K562 (cell line): ENCODE data around the gene WWP2. TPM values are rescaled to one million over a fixed set of nuclear protein-coding genes. Genes with fewer than 3 reads are reported as not detected.

Experiments
- ATAC-seq: fragments of 200-7000 bp; cut with Tn5 transposase; 3 replicates; pipeline ENCODE4 v1.9.1; 2020; ENCODE audit warnings: moderate library complexity
- BruUV-seq: library from RNA; stranded (reverse); fragments of 400-500 nt; replicated peaks from 2 replicates; lab custom pipeline; 2021; lab: Mats Ljungman, UMichigan
- CTCF ChIA-PET: fragments of 300-600 bp; formaldehyde crosslinking; extraction: SDS; loops from one replicate; lab custom pipeline; 2021; ENCODE audit warnings: low intra/inter-chr PET ratio; lab: Yijun Ruan, JAX
- POLR2A ChIA-PET: fragments of 300-600, 350-650 bp; sonication (Branson Sonifier 250); formaldehyde crosslinking; extraction: SDS; loops from one replicate; lab custom pipeline; 2021; ENCODE audit warnings: antibody characterized with exemption, inconsistent platforms; lab: Yijun Ruan, JAX
- DNase-seq, 4 experiments: peaks; one replicate each; pipeline versions ENCODE4 v3.0.0 to v3.0.0-alpha.2; 2011 to 2018; ENCODE audit warnings: low spot score in 3 of 4, mixed read lengths in 3 of 4; ENCODE audit errors: extremely low read depth in 1 of 4
- FAIRE-seq: peaks from 2 replicates; lab custom pipeline; 2011; peaks lifted over from hg19 to GRCh38; lab: Jason Lieb, UNC
- H2AFZ ChIP-seq: 2 replicates; pipeline ENCODE4 v1.6.0; 2011; ENCODE audit warnings: low read depth, low read length, control low read depth, inconsistent platforms
- H3K27ac ChIP-seq: fragments of 200-600 bp; 3 replicates; pipeline ENCODE4 v1.8.0; 2011; ENCODE audit warnings: low read depth, mild to moderate bottlenecking, control low read depth, inconsistent platforms, low read length, moderate library complexity, mixed read lengths; ENCODE audit errors: extremely low read depth
- H3K27me3 ChIP-seq, 2 experiments: fragments of 300-600 bp in 1 of 2; 2 replicates in 1 of 2; 3 replicates in 1 of 2; pipeline versions ENCODE4 v1.6.0 to v1.8.0; 2011; ENCODE audit warnings: inconsistent platforms in 2 of 2, low read length in 2 of 2, mild to moderate bottlenecking in 1 of 2, mixed read lengths in 1 of 2, moderate library complexity in 1 of 2; ENCODE audit not compliant: control insufficient read depth in 2 of 2, insufficient read depth in 2 of 2
- H3K36me3 ChIP-seq: fragments of 300-600 bp; 3 replicates; pipeline ENCODE4 v1.8.0; 2011; ENCODE audit warnings: mild to moderate bottlenecking, low read length, inconsistent platforms; ENCODE audit not compliant: control insufficient read depth, insufficient read depth
- H3K4me1 ChIP-seq, 2 experiments: fragments of 200-600 bp in 1 of 2; replicated peaks in 1 of 2; 2 replicates in 1 of 2; 3 replicates in 1 of 2; pipeline versions ENCODE4 v1.5.1 to v1.8.0; 2011; ENCODE audit warnings: inconsistent platforms in 2 of 2, low read length in 2 of 2, mild to moderate bottlenecking in 1 of 2, mixed read lengths in 1 of 2, moderate library complexity in 1 of 2; ENCODE audit not compliant: control insufficient read depth in 2 of 2, insufficient read depth in 2 of 2
- H3K4me2 ChIP-seq: 2 replicates; pipeline ENCODE4 v1.6.1; 2011; ENCODE audit warnings: low read length, control low read depth, inconsistent platforms, mixed read lengths; ENCODE audit not compliant: insufficient read depth
- H3K4me3 ChIP-seq: fragments of 200-600 bp; sonication (generic), shearing (Covaris generic); 2 replicates; pipeline ENCODE4 v1.5.1; 2016; ENCODE audit warnings: control low read depth, inconsistent platforms
- H3K79me2 ChIP-seq: fragments of 200-600 bp; 3 replicates; pipeline ENCODE4 v1.8.0; 2011; ENCODE audit warnings: low read length, inconsistent platforms; ENCODE audit not compliant: control insufficient read depth, insufficient read depth
- H3K9ac ChIP-seq, 2 experiments: 2 replicates each; pipeline versions ENCODE4 v1.6.0 to v1.6.1; 2011; ENCODE audit warnings: low read depth in 2 of 2, low read length in 2 of 2, control low read depth in 1 of 2, inconsistent platforms in 1 of 2, mild to moderate bottlenecking in 1 of 2, mixed read lengths in 1 of 2; ENCODE audit not compliant: insufficient read depth in 1 of 2
- H3K9me1 ChIP-seq: one replicate; pipeline ENCODE4 v1.6.0; 2011; ENCODE audit warnings: inconsistent platforms, mild to moderate bottlenecking, low read length, moderate library complexity; ENCODE audit not compliant: control insufficient read depth, insufficient read depth
- H3K9me3 ChIP-seq: replicated peaks from 2 replicates; pipeline ENCODE4 v1.5.1; 2011; ENCODE audit warnings: low read depth, low read length, inconsistent platforms; ENCODE audit not compliant: control insufficient read depth, insufficient read depth
- H4K20me1 ChIP-seq: replicated peaks from 2 replicates; pipeline ENCODE4 v1.6.1; 2011; ENCODE audit warnings: low read length, inconsistent platforms, mixed read lengths; ENCODE audit not compliant: control insufficient read depth, insufficient read depth
- ARID1B ChIP-seq: fragments of 450-650 bp; IDR thresholded peaks from 2 replicates; pipeline ENCODE4 v1.6.1; 2016; ENCODE audit warnings: antibody characterized with exemption, mild to moderate bottlenecking, inconsistent platforms
- CBFA2T2 ChIP-seq: fragments of 450-650 bp; conservative IDR thresholded peaks from 2 replicates; pipeline ENCODE4 v1.6.1; 2017; ENCODE audit warnings: mild to moderate bottlenecking
- CBFA2T3 ChIP-seq: fragments of 450-650 bp; IDR thresholded peaks from 2 replicates; pipeline ENCODE4 v1.6.1; 2017
- IFI16 ChIP-seq: fragments of 250-450 bp; sonication (Bioruptor Pico); IDR thresholded peaks from 2 replicates; pipeline ENCODE4 v2.1.2; 2022; ENCODE audit warnings: mild to moderate bottlenecking, inconsistent platforms
- MLLT1 ChIP-seq, 2 experiments: fragments of 450-650 bp; IDR thresholded peaks; 2 replicates each; pipeline ENCODE4 v1.6.1; 2016
- SPI1 ChIP-seq: IDR thresholded peaks from 2 replicates; pipeline ENCODE4 v1.6.1; 2011; ENCODE audit warnings: low read depth, low read length, control low read depth, borderline replicate concordance
- USF1 ChIP-seq: sonication (generic); formaldehyde crosslinking; IDR thresholded peaks from 2 replicates; pipeline ENCODE4 v1.9.0; 2022; ENCODE audit warnings: mild to moderate bottlenecking, missing genetic modification reagents
- ZFPM2 ChIP-seq: fragments of 250-450 bp; sonication (Bioruptor Pico); IDR thresholded peaks from 2 replicates; pipeline ENCODE4 v1.5.1; 2022; ENCODE audit warnings: mild to moderate bottlenecking
- ZNF24 ChIP-seq: fragments of 450-650 bp; IDR thresholded peaks from 2 replicates; pipeline ENCODE4 v1.6.1; 2016
- WGBS: fragments of 100-300 bp; shearing (Covaris generic); methylation state at CpG from one replicate; pipeline ENCODE4 v1.1.6; 2016; ENCODE audit warnings: low coverage, mixed read lengths; ENCODE audit not compliant: insufficient coverage; ENCODE audit errors: missing lambda C conversion rate; 5-methylcytosine and 5-hydroxymethylcytosine counted together
- in situ Hi-C: fragments of 300-500 bp; cut with MboI; formaldehyde crosslinking; loops from 4 replicates; pipeline ENCODE4 v1.15.0; 2018; ENCODE audit warnings: inconsistent platforms, mixed read lengths
- intact Hi-C: fragments of 100-400 bp; cut with micrococcal nuclease; formaldehyde crosslinking; loops from 2 replicates; pipeline ENCODE4 v1.14.2; 2022
- polyA plus RNA-seq, 8 experiments: library from polyadenylated mRNA; depleted of rRNA in 4 of 8; stranded (reverse) in 5 of 8; unstranded in 3 of 8; fragments of >200 nt; fragmentation: Nextera tagmentation in 2 of 8; fragmentation: Illumina TruSeq in 1 of 8; extraction: Ambion mirVana in 2 of 8; extraction: Trizol in 1 of 8; gene quantifications; 2 replicates each; pipeline versions ENCODE4 v1.2.1 to v1.2.3, GENCODE V29; 2011 to 2014; ENCODE audit warnings: inconsistent platforms in 1 of 8, missing spikeins in 1 of 8
- total RNA-seq, 7 experiments: library from RNA; depleted of rRNA in 6 of 7; stranded (reverse); fragments of >200 nt in 6 of 7; fragmentation: Illumina TruSeq in 2 of 7; extraction: Trizol in 2 of 7; gene quantifications; 2 replicates each; pipeline versions ENCODE4 v1.2.1 to v1.2.3, GENCODE V29; 2011 to 2021; ENCODE audit warnings: low replicate concordance in 1 of 7

The WWP2 gene
- total and polyA plus RNA-seq, 9 of the 15 experiments (the other 6 are each of a cell fraction or from before 2014, with no cell fraction given): 1.9 to 34.4 (median 14.6) TPM

GRCh38 chr16:69848637-69849545, 86.8 kb downstream of the WWP2 start:
- ATAC-seq: no peak
- in situ Hi-C loops: no loop called here
- Histone ChIP-seq H3K27me3 (no peaks in the 10 kb centered on the region), H4K20me1 (no peaks in the 10 kb centered on the region), H3K36me3 (peaks cover 2% of the 10 kb centered on the region; the same call in 1 of the 3 replicates), H3K4me1 (no peaks in the 10 kb centered on the region), H3K9me1 (no peaks in the 10 kb centered on the region), H2AFZ (no peak overlapping the region), H3K4me2 (no peak overlapping the region), H3K9me3 (no peaks in the 10 kb centered on the region), H3K27ac (no peak overlapping the region), H3K79me2 (no peaks in the 10 kb centered on the region), H3K9ac (no peak overlapping the region), H3K4me3 (no peak overlapping the region)
- BruUV-seq: no TSS peak
- ChIA-PET CTCF (no interaction called here), POLR2A (no interaction called here)
- WGBS: 77% methylated on average over 8 of the region's 8 CpGs
- DNase-seq: no peak
- no peak for FAIRE-seq
- TF ChIP-seq ZFPM2 (CRISPR knock-in tag) (no peak), ARID1B (no peak), ZNF24 (peak; percentile 88)
- intact Hi-C loops: no loop called here

GRCh38 chr16:69851491-69852240, 89.5 kb downstream of the WWP2 start:
- in situ Hi-C loops: no loop called here
- no TSS peak for BruUV-seq
- H3K9ac ChIP-seq: no peak overlapping the region
- no peaks in the 10 kb centered on the region for H3K79me2 ChIP-seq
- H3K27me3 ChIP-seq: no peaks in the 10 kb centered on the region
- ChIA-PET CTCF (no interaction called here), POLR2A (no interaction called here)
- no peak overlapping the region for H3K4me3 ChIP-seq
- H3K9me1 ChIP-seq: no peaks in the 10 kb centered on the region
- H3K36me3 ChIP-seq: no peaks in the 10 kb centered on the region; the same call in 2 of the 3 replicates
- no peaks in the 10 kb centered on the region for H4K20me1 ChIP-seq
- no peak for ATAC-seq
- FAIRE-seq: no peak
- intact Hi-C loops: no loop called here
- DNase-seq: no peak
- TF ChIP-seq SPI1: no peak
- TF ChIP-seq MLLT1 (IDR thresholded peaks at IDR 0.05): no peak
- no peak for TF ChIP-seq IFI16 (CRISPR knock-in tag)
- no peak for TF ChIP-seq USF1 (CRISPR knock-in tag)
- TF ChIP-seq CBFA2T3: no peak
- TF ChIP-seq CBFA2T2: no peak
- H3K27ac ChIP-seq: no peak overlapping the region
- H3K9me3 ChIP-seq: no peaks in the 10 kb centered on the region
- H3K4me1 ChIP-seq: no peaks in the 10 kb centered on the region
- 61% methylated on average over 12 of the region's 13 CpGs for WGBS
- H2AFZ ChIP-seq: no peak overlapping the region
- H3K4me2 ChIP-seq: no peak overlapping the region
